HG03457 (cell line): Measurements from ENCODE around the gene ATN1.

Experiments
- ATAC-seq: cut with Tn5 transposase; IDR thresholded peaks from one replicate; pipeline ENCODE4 v1.9.1; 2021; ENCODE audit warnings: moderate number of reproducible peaks; ENCODE audit not compliant: unreplicated experiment

ATN1 gene

DNA sequence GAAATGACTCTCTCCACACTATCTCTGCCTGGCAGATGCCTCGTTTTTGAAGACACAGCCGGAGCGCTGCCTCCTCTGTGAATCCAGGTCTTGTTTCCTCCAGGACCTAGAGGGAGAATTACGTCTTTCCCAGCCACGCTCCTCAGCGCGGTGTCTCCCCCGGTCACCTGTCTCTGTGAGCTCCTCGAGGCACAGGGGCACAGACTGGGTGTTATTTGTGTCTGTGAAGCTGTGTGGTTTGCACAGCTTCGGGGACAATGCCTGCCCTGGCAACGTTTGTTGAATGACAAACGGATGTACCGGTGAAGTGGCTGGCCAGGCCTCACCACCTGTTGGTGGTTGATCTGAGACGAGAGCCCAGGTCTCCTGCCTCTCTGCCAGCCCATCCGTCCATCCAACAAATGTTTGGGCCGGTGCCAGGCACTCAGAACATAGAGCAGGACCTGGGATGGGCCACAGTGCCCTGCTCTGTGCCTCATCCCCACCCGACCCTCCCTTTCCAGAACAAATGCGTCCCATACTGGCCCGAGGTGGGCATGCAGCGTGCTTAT, 29.5 kb downstream of the ATN1 start:
- ATAC-seq, result no peak

DNA sequence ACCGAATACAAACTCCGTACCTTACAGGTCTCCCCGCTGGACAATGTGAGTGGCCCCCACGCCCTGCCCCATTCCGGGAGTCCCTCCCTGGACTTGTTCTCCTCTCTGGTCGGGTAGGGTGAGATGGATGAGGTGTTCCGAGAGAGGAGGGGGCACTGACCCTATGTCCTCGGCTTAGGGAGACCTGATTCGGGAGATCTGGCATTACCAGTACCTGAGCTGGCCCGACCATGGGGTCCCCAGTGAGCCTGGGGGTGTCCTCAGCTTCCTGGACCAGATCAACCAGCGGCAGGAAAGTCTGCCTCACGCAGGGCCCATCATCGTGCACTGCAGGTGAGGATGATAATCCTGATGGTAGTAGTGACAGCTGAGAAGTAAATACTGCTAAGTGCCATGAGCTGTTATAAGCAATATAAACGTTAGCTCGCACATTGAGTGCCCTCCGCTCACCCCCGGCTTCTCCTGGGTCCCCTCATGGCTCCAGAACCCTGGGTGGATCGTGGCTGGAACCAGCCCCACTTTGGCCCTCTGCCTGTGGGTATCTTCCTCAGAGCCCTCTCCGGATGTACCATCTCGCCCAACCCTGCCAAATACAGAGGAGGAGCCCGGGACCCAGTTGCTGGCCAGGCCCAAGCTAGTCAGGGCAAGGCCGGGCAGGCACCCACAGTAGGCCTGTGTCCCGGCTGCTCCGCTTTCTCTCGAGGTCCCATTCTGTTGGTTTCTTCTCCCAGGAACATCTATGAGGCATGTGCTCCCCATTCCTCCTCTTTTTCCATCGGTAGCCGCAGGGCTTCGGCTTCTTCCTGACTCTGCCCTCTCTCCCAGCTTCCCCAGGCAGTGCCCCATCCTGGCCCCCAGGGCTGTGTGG, 30.2 kb downstream of the ATN1 start:
- no peak for ATAC-seq

DNA sequence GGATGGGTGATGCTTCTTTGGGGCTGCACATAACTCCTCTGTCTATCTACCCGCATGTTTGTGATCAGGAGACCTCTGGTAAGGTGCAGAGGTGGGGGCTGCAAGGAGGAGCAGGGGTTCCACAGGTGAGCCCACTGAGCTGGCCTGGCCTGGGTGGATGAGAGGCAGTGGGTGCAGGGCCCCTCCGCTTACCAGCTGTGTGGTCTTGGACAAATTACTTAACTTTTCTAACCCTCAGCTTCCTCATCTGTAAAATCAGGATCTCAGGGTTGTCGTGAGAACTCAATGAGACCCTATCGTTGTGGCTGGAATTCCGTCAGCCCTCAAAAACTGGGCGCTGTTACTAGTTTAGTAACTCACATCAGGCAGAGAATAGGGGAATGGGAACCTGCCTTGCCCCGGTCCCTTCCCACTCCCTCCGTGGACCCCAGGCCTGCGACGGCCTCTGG, 30.9 kb downstream of the ATN1 start:
- no peak for ATAC-seq

DNA sequence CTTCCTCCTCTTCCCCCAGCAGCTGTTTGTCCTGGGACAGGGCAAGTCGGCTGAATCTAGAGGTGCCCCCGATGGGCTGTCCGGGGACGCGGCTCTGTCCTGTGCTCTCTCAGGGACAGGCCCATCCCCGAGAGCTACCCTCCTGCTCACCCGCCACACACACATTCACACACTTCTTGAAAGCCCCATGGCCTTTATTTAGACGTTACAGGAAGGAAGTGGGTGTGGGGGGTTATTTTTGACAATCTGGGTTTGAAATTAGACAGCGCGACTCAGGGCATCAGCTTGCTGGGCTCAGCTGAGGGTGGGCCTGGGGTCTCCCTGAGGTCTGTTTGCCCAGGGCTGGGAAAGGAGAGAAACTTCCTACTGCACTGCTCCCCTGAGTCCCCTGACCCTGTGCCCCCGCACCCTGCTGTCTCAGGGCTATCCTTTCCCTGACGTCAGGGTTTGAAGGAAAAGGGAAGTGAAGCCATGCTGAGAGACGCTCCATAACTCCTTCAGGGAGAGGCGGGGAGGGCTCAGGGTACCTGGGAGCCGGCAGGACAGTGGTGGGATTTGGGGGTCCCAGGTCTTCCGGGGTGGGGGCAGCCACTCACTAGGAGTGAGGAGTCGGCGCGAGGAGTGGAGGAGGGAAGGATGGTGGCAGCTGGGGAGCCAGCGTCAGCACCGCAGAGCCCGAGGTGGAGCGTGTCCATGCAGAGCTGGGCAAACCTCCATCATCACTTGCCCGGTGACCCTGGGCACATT, 31.5 kb downstream of the ATN1 start:
- no peak for ATAC-seq

DNA sequence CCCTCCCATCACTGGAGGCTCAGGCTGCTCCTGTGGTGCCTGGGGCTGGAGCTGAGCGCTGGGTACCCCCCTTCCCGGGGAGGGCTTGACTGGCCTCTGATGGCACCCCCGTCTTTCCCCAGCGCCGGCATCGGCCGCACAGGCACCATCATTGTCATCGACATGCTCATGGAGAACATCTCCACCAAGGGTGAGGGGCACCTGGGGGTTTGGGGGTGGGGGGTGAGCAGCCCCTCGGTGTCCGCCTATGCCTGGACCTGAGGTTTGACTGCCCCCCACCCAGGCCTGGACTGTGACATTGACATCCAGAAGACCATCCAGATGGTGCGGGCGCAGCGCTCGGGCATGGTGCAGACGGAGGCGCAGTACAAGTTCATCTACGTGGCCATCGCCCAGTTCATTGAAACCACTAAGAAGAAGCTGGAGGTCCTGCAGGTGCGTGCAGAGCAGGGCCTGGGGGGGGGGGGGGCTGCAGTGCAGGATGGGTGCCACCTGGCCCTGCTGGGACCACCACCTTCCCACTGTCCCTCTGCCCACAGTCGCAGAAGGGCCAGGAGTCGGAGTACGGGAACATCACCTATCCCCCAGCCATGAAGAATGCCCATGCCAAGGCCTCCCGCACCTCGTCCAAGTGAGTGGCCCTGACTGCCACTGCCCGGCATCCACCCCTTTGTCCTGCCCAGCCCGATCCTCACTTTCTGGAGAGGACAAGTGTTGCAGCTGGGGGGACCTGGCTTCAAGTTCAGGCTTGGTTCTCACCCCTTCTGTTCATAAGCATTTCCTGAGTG, 32.2 kb downstream of the ATN1 start:
- ATAC-seq, result no peak

DNA sequence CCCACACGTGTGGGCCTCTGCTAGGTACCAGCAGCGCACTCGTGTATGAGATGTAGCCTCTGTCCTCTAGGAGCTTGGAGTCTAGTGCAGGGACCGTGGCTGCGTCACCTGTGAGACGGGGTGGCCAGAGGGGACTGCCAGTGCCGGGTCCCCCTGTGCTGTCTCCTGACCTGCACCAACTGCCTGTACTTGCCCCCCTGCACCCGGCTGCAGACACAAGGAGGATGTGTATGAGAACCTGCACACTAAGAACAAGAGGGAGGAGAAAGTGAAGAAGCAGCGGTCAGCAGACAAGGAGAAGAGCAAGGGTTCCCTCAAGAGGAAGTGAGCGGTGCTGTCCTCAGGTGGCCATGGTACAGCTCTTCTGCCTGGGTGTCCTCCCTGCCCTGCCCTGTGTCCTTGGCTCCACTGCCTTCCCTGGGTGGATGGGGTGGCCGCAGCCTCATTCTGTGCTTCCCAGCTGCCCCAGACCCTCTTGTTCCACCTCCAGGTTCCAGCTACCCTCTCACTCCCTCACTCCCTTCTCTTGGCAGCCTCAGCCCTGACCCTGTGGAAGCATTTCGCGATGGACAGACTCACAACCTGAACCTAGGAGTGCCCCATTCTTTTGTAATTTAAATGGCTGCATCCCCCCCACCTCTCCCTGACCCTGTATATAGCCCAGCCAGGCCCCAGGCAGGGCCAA, 33.0 kb downstream of the ATN1 start:
- ATAC-seq, result no peak

DNA sequence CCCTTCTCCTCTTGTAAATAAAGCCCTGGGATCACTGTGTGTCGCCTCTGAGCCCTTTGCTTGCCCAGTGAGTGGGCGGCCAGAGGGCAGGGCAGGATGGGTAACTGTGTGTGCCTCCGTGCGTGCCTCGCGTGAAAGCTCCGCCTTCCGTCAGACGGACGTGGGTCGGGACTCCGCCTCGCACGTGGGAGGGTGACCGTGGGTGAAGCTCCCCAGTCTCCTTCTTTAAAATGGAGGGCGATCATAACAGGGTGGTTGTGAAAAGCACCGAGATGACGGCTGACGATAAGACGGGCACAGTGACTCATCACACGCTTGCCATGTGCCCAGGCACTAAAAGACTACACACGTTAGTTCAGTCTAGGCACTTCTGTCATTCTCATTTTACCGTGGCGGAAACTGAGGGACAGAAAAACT, 33.5 kb downstream of the ATN1 start:
- no peak for ATAC-seq

DNA sequence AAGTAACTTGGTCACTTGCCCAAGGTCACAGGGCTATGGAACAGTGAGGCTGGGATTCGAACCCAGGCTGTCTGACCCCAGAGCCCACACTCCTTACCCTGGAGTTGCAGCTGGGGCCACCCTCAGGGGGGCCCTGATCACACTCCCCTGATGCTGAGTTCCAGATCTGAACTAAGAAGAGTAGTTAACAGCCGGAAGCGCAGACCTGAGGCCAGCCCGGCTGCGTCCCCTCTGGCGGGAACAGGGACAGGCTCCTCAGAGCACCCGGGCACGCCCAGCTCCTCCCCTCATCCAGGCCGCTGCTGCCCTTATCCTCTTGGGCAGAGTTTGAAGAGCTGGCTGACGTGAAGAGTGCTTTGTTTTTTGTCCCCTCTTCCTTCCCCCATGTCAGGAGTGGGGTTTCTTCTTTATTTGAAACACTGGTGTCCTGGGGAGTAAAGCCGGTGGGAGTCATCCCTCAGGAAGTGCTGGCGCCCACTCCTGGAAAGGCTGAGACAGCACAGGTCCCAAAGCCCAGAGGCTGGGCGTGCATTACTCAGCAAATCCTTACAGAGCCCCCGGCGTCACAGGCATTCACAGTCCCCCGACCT, 34.0 kb downstream of the ATN1 start:
- ATAC-seq, result no peak

DNA sequence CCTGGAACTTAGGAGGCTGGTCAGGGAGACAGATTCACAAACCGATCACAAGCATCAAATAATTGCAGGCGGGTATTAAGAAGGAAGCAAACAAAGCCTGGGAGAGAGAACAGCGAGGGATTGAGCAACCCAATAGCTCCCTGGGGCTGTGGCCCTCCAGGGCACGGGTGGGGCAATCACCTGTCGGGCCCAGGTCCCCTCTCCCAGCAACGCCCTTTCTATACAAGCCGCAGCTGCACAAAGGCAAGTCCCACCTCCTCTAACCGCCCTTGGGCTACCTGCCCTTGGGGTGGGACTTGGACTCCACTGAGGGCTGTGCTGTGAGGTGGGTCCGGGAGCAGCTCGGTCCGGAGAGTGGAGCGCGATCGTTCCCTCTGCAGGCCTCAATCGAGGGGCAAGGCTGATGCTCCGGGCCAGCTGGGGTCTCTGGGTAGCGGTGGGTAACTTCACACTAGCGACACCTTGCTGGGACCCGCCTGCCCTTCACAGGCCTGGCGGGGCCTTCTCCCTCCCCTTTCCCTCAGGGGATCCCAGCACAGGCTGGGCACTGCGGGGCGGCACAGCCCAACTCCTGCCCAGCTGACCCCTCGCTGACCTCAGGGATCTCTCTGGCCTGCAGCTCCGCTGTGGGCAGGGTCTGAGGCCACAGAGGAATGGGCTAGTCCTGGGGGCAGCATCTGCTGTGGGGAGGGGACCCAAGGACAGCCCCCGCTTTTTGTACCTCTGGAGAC, 34.7 kb downstream of the ATN1 start:
- no peak for ATAC-seq

DNA sequence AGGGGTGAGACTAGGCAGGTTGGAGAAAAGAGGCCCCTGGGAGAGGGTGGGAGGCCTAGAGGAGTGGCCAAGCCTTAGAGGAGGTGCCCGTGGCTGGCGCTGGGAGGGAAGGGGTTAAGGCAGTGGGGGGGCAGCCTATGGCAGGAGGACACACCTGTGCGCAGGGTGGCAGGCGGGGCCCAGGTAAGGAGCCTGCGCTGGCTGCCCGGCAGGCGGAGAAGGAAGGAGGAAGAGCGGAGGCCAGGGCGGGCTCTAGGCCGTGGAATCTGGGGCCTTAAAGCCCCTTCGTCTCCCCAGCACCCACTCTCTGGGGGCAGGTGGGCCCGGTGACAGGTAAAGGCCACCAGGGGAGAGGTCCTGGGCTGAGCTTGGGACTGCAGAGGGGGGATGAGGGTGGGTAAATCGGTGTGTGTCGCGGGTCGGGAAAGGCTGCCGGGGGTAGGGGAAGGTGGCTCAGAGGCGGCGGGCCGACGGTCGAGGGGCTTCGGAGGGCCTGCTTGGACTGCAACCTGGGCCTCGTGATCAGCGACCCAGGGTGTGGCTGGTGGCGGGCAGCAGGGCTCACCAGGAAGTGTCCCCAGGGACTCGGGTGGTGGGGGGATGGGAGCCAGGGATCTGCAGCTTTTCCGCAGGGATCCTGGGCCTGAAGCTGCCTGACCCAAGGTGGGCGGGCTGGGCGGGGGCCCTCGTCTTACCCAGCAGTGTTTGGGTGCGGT, 35.4 kb downstream of the ATN1 start:
- ATAC-seq, result no peak

DNA sequence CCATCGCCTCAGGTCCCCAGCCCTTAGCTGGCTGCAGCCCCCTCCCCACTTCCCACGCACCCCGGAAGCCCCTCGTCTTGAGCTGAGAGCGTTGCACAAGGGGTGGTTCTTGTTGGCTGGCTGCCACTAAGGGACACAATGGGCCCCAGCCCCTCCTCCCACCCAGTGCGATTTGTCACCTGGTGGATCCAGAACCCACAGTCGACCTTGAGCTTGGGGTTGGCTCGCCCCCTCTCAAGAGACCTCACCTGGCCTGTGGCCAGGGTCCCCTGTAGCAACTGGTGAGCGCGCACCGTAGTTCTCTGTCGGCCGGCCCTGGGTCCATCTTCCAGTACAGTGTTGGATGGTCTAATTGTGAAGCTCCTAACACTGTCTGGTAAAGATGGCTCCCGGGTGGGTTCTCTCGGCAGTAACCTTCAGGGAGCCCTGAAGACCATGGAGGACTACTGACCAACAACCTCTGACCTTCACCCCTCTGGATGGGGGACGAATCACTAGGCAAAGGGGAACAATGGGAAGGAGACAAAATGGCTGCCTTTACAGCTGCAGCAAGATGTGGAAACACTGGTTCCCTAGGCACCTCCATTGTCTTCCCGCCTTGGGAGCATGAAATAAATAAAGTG, 36.1 kb downstream of the ATN1 start:
- no peak for ATAC-seq

DNA sequence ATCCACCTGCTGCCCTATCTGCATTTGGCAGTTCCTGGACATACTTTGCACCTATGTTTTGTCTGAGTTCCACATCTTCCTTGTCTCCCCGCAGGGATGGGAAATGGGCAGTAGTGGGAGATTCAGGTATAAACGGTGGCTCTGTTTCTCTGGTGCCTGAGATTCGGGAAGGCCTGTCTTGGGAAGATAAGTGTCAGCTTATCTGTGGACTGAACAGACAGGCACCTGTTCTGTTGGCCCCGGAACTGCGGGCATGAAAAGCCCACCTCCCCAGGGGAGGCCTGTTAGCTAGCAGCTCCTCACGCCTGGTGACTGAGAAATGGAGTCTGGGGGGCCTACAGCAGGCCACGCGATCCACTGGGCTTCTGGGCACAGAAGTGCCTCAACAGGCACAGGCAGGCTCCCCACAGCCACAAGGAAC, 36.9 kb downstream of the ATN1 start:
- ATAC-seq, result no peak

DNA sequence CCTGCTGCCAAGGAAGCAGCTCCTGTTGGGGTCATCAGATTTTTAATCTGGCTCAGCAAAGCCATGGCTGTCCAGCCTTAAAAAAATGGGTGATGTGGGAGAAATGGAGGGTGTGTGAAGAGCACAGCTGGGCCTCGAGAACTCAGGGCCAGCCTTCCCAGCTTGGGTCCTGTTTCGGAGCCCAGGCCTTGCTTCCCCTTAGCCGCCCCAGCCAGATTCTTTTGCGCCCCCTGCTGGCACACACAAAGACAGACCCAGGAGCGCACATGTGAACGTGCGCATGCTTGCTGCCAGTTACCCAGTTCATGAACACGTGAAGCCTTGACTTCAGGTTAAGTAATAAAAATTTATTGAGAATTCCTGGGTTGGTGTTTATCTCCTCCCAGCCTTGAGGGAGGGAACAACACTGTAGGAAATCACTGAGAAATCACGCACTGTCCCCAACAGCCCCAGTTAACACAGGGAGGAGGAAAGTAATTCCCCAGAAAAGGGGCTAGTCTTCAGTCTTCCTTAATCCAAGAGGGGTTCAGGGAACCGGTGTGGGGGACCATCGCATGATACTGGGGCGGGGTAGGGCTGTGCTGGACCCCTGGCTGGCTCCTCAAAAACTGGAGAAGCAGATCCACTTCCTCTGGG, 37.4 kb downstream of the ATN1 start:
- no peak for ATAC-seq

DNA sequence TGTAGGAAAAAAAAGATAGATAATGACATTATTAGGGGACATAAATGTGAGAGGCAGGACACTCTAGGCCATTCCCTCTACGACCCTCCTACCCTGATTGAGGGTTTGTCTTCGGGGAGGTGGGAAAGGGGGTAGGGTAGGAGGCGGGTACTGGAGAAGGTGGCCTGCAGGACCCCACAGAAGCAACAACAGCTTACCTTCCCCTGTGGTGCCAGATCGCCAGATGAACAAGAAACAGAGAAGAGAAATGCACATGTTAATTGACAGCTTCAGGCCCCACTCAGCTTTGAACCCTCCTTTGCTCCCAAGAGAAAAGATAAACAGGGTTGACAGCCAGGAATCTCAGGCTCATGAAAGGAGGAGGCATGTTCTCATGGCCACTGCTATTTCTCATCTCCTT, 38.0 kb downstream of the ATN1 start:
- ATAC-seq, result no peak

DNA sequence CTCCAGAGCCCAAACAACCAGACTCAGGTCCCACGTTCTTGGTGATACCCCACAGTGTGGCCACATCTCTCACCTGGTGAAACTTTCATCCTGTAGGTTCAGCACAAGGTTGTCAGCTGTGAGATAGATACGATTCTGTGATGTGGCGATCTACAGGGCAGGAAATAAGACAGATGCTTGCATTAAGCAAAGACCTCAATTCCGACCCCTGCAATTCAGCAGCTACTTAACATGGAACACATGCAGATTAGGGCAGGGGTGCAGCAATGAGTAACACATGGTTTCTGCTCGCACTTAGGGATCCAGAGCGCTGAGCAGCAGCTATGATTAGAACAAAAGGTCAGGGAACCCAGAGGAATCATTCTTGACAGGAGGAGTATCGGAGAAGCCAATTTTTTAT, 38.6 kb downstream of the ATN1 start:
- no peak for ATAC-seq

DNA sequence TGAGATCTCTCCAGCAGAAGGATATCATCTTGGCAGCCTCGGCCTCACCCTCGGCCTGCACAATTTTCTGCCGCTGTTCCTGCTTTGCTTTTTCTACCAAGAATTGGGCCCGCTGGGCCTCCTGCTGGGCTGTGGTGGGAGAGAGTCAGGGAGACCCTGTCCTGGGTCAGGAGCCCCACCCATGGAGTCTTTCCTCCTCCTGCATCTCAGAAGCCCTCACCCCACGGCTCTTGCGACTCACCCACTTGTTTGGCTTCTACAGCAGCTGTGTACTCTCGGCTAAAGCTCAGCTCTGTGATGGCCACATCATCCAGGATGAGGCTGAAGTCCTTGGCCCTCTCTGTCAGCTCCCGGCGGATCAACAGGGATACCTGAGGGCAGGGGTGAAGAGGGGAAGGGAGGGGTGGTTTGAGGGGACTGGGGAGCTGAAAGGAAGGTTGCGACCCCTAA, 39.9 kb downstream of the ATN1 start:
- no peak for ATAC-seq

DNA sequence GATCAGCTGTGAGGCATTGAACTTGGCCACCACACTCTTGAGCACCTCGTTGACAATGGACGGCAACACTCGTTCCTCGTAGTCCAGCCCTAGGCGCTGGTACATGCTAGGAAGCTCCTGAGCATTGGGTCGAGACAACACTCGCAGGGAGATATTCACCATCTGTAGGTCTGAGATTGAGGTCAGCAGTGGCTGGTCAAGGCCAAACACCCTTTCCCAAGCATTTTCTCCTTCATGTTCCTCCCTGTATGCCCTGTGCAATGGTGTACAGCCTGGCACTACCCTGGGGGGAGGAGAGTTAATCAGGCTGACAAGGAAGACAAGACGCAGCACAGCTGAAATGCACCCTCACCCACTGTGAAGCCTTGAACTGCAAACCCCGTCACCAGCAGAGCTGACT, 40.7 kb downstream of the ATN1 start:
- ATAC-seq, result no peak

DNA sequence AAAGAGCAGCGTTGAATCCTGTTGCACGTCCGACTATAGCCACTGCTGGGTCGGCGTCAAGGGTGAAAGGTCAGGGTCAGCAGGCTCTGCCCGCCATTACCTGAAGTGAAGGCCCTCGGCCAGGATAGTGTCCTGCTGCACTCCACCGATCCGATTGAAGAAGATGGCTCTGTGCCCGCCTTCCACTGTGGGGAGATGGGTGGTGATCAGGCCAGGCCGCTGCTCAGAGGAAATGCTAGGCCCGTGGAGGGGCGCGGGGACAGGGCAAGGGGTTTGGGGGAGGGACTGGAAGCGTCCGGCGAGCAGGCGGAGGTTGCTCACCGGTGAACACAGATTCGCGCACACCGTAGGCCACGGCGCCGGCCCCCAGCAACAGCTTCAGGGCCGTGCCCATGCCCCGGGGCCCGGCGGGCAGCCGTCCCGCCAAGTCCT, 42.4 kb downstream of the ATN1 start:
- no peak for ATAC-seq
